GM21360 (cell line): ENCODE results near the gene INPP4A.

ENCODE experiments used
- ATAC-seq: cut with Tn5 transposase; IDR thresholded peaks from one replicate; pipeline ENCODE4 v1.9.1; 2021; ENCODE audit warnings: mild to moderate bottlenecking, moderate library complexity; ENCODE audit not compliant: unreplicated experiment

The INPP4A gene

GRCh38 chr2:98509542-98510321 is 65.1 kb downstream of the INPP4A start:
- ATAC-seq, result no peak

GRCh38 chr2:98510322-98510662 is 65.6 kb downstream of the INPP4A start:
- no peak for ATAC-seq

GRCh38 chr2:98511981-98512380 is 67.3 kb downstream of the INPP4A start:
- no peak for ATAC-seq

GRCh38 chr2:98512699-98513098 is 68.0 kb downstream of the INPP4A start:
- ATAC-seq, result no peak

GRCh38 chr2:98514096-98514639 is 69.5 kb downstream of the INPP4A start:
- ATAC-seq, result no peak

GRCh38 chr2:98514879-98515249 is 70.2 kb downstream of the INPP4A start:
- ATAC-seq, result no peak

- ATAC-seq, result no peak
These were observed 70.8 kb downstream of the INPP4A start for GRCh38 chr2:98515250-98515991.

GRCh38 chr2:98516571-98516970 is 71.9 kb downstream of the INPP4A start:
- no peak for ATAC-seq

- no peak for ATAC-seq
These were observed 73.0 kb downstream of the INPP4A start for GRCh38 chr2:98517636-98518035.

- ATAC-seq, result no peak
These were observed 73.4 kb downstream of the INPP4A start for GRCh38 chr2:98518101-98518500.

- ATAC-seq, result no peak
These were observed 74.5 kb downstream of the INPP4A start for GRCh38 chr2:98519156-98519555.

- no peak for ATAC-seq
These were observed 75.2 kb downstream of the INPP4A start for GRCh38 chr2:98519851-98520250.

GRCh38 chr2:98520806-98521205 is 76.1 kb downstream of the INPP4A start:
- ATAC-seq, result no peak

- ATAC-seq, result no peak
These were observed 76.6 kb downstream of the INPP4A start for GRCh38 chr2:98521266-98521665.

GRCh38 chr2:98522854-98523253 is 78.2 kb downstream of the INPP4A start:
- ATAC-seq, result no peak

GRCh38 chr2:98524168-98524567 is 79.5 kb downstream of the INPP4A start:
- ATAC-seq, result no peak

- ATAC-seq, result no peak
These were observed 83.7 kb downstream of the INPP4A start for GRCh38 chr2:98528349-98528748.

GRCh38 chr2:98530114-98530513 is 85.5 kb downstream of the INPP4A start:
- no peak for ATAC-seq

GRCh38 chr2:98532756-98533155 is 88.1 kb downstream of the INPP4A start:
- ATAC-seq, result no peak

GRCh38 chr2:98533547-98533946 is 88.9 kb downstream of the INPP4A start:
- no peak for ATAC-seq

GRCh38 chr2:98534761-98535160 is 90.1 kb downstream of the INPP4A start:
- no peak for ATAC-seq

- ATAC-seq, result no peak
These were observed 91.5 kb downstream of the INPP4A start for GRCh38 chr2:98535971-98536677.
